ENCODE data around the gene SFXN3.
A peak's percentile ranks its signal among the peaks of the same experiment; 100 is the strongest.
"Not testable (repeated sequence)": the region's sequence is repeated elsewhere in the genome, so short reads cannot be mapped to it uniquely, and the experiment has no call there.

The SFXN3 gene

DNA sequence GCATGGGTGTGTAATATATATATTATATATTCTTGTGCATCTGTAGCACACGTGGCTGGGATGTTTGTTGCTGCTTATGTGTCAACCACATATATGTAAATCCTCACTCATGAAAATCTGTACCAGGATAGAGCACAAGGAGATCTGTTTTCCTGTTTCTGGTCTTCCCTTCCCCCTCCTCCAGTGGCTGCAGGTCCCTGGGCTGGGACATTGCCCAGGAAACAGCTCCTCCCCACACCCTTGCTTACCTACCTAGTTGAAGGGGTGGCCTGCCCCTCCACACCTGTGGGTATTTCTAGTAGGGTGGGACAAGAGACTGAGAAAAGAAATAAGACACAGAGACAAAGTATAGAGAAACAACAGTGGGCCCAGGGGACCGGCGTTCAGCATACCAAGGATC is 2.2 kb downstream of the SFXN3 start:
- Histone ChIP-seq H3K36me3 (ENCODE audit: control insufficient read depth, insufficient read depth, low read length) (no peaks in the 10 kb centered on the region), H3K27ac (no peak overlapping the region), H3K9me3 (ENCODE audit: control insufficient read depth, low read length) (no peaks in the 10 kb centered on the region), H3K4me1 (peaks cover 31% of the 10 kb centered on the region), H3K4me3 (ENCODE audit: low read depth, low read length) (no peak overlapping the region), H2AFZ (no peak overlapping the region), H3K9ac (no peak overlapping the region), H3K4me2 (ENCODE audit: low read length) (peak overlapping the region; percentile 100), H3K79me2 (no peaks in the 10 kb centered on the region), H3K27me3 (ENCODE audit: control insufficient read depth, insufficient read depth, low read length) (no peaks in the 10 kb centered on the region)
- TF ChIP-seq, protein P1, sequence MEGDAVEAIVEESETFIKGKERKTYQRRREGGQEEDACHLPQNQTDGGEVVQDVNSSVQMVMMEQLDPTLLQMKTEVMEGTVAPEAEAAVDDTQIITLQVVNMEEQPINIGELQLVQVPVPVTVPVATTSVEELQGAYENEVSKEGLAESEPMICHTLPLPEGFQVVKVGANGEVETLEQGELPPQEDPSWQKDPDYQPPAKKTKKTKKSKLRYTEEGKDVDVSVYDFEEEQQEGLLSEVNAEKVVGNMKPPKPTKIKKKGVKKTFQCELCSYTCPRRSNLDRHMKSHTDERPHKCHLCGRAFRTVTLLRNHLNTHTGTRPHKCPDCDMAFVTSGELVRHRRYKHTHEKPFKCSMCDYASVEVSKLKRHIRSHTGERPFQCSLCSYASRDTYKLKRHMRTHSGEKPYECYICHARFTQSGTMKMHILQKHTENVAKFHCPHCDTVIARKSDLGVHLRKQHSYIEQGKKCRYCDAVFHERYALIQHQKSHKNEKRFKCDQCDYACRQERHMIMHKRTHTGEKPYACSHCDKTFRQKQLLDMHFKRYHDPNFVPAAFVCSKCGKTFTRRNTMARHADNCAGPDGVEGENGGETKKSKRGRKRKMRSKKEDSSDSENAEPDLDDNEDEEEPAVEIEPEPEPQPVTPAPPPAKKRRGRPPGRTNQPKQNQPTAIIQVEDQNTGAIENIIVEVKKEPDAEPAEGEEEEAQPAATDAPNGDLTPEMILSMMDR (IDR thresholded peaks at IDR 0.05) = no peak

DNA sequence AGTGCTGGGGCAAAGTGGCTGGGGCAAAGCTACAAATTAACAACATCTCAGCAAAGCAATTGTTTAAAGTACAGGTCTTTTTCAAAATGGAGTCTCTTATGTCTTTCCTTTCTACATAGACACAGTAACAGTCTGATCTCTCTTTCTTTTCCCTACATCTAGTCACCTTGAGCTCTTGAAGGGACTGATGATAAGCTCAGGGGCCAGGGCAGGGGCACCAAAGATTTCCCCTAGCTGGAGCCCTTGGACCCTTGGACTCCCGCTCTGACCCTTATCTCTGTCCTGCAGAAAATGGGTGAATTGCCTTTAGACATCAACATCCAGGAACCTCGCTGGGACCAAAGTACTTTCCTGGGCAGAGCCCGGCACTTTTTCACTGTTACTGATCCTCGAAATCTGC is 3.4 kb downstream of the SFXN3 start:
- not testable (repeated sequence) for H3K4me3 ChIP-seq (ENCODE audit: low read depth, low read length); H2AFZ ChIP-seq; H3K27me3 ChIP-seq (ENCODE audit: control insufficient read depth, insufficient read depth, low read length); H3K79me2 ChIP-seq; H3K4me2 ChIP-seq (ENCODE audit: low read length); H3K27ac ChIP-seq; H3K9me3 ChIP-seq (ENCODE audit: control insufficient read depth, low read length); H3K9ac ChIP-seq; H3K36me3 ChIP-seq (ENCODE audit: control insufficient read depth, insufficient read depth, low read length)
- peaks cover 20% of the 10 kb centered on the region for H3K4me1 ChIP-seq

DNA sequence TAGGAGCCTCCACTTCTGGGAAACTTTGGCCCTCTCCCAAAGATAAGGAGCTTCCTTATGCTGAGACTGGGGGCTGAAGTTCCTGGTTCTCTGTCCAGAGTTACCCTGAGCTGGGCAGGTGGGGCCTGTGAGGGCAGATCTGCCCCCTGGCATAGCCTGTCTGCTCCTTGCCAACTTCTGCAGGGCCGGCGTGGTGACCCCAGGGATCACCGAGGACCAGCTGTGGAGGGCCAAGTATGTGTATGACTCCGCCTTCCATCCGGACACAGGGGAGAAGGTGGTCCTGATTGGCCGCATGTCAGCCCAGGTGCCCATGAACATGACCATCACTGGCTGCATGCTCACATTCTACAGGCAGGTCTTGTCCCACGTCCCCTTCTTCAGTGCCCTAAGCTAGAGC is 4.3 kb downstream of the SFXN3 start:
- Histone ChIP-seq H3K27me3 (ENCODE audit: control insufficient read depth, insufficient read depth, low read length) (no peaks in the 10 kb centered on the region), H2AFZ (no peak overlapping the region), H3K9ac (no peak overlapping the region), H3K4me2 (ENCODE audit: low read length) (no peak overlapping the region), H3K9me3 (ENCODE audit: control insufficient read depth, low read length) (no peaks in the 10 kb centered on the region), H3K4me3 (ENCODE audit: low read depth, low read length) (no peak overlapping the region), H3K27ac (no peak overlapping the region), H3K79me2 (no peaks in the 10 kb centered on the region), H3K4me1 (peaks cover 11% of the 10 kb centered on the region), H3K36me3 (ENCODE audit: control insufficient read depth, insufficient read depth, low read length) (no peaks in the 10 kb centered on the region)
- TF ChIP-seq, protein P1 (IDR thresholded peaks at IDR 0.05) = no peak

DNA sequence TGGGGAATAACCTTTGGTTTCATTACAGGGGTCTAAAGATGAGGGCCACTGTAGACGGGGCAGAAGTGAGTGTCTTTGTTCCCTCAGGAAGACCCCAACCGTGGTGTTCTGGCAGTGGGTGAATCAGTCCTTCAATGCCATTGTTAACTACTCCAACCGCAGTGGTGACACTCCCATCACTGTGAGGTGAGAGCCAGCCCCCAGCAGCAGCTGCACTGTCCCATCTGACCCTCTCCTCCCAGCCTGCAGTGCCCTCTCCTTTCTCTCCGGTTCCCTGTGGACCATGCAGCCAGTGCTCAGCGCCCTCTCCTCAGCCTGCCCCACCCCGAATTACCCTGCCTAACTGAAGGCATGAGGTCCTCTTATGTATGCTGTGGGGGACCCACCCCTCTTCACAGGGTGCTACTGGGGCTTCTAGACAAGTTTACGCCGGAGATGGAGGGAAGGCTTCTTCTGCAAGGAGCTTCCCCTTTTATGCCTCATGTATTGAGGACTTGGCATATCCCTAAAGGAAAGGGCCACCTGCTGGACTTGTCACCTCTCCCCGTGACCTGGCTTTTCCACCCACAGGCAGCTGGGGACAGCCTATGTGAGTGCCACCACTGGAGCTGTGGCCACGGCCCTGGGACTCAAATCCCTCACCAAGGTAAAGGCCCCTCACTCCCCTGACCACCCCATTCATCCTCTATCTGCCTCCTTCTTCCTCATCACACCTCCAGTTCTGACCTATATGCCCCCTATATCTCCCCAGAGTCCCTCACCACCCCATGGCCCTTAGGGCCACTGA is 5.1 kb downstream of the SFXN3 start:
- H3K27me3 ChIP-seq (ENCODE audit: control insufficient read depth, insufficient read depth, low read length) = no peaks in the 10 kb centered on the region
- no peaks in the 10 kb centered on the region for H3K79me2 ChIP-seq
- no peak overlapping the region for H3K4me3 ChIP-seq (ENCODE audit: low read depth, low read length)
- H3K9ac ChIP-seq = no peak overlapping the region
- H3K36me3 ChIP-seq (ENCODE audit: control insufficient read depth, insufficient read depth, low read length) = no peaks in the 10 kb centered on the region
- no peaks in the 10 kb centered on the region for H3K9me3 ChIP-seq (ENCODE audit: control insufficient read depth, low read length)
- no peak overlapping the region for H3K27ac ChIP-seq
- H3K4me1 ChIP-seq = peaks cover 12% of the 10 kb centered on the region
- no peak overlapping the region for H2AFZ ChIP-seq
- TF ChIP-seq, protein P1 (IDR thresholded peaks at IDR 0.05) = no peak
- no peak overlapping the region for H3K4me2 ChIP-seq (ENCODE audit: low read length)

- H3K4me2 ChIP-seq (ENCODE audit: low read length) = no peak overlapping the region
- no peaks in the 10 kb centered on the region for H3K27me3 ChIP-seq (ENCODE audit: control insufficient read depth, insufficient read depth, low read length)
- H3K27ac ChIP-seq = no peak overlapping the region
- H3K9me3 ChIP-seq (ENCODE audit: control insufficient read depth, low read length) = no peaks in the 10 kb centered on the region
- no peaks in the 10 kb centered on the region for H3K79me2 ChIP-seq
- H3K36me3 ChIP-seq (ENCODE audit: control insufficient read depth, insufficient read depth, low read length) = no peaks in the 10 kb centered on the region
- H3K4me3 ChIP-seq (ENCODE audit: low read depth, low read length) = no peak overlapping the region
- TF ChIP-seq, protein P1 (IDR thresholded peaks at IDR 0.05) = no peak
- H3K4me1 ChIP-seq = peaks cover 18% of the 10 kb centered on the region
- no peak overlapping the region for H2AFZ ChIP-seq
- H3K9ac ChIP-seq = no peak overlapping the region
These were observed 5.7 kb downstream of the SFXN3 start for GRCh38 chr10:101036726-101037125.
